NCI-H446 treated with DMSO at 0.1 percent for 48 hours (cell line): ENCODE measurements around the gene UBE2F.
"Not testable (repeated sequence)": the region's sequence is repeated elsewhere in the genome, so short reads cannot be mapped to it uniquely, and the experiment has no call there.

ENCODE experiments used
- DNase-seq: peaks from one replicate; lab custom pipeline; 2025; lab: John Stamatoyannopoulos, UW

The UBE2F gene

GRCh38 chr2:238020816-238021215 is 54.0 kb downstream of the UBE2F start:
- DNase-seq = no peak

- no peak for DNase-seq
Observed at GRCh38 chr2:238021327-238021726, 54.5 kb downstream of the UBE2F start.

DNA sequence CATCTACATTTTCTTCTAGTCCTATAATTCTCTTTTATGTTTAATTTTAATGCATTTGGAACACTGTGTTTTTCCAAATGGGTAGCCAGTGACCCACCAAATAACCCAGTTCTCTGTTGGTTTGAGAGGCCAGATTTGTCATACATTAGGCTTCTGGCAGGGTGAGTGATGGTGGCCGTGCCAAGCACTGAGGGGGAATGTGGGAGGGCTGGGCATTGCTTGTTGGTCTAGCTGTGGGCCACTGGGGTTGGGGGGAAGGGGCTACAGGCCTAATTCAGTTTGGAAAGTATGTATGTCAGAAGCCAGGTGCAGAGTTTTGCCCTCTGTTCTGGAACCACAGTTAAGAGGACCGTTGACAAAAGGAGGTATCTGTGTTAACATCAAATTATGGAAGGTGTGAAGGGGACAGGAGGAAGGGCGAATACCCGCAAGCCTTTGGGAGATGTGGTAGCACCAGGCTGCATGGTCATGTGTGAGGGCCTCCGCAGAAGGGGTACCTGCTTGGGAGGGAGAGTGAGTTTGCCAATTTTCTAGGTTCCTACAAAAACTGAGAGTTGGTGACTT is 55.9 kb downstream of the UBE2F start:
- no peak for DNase-seq

GRCh38 chr2:238023608-238024007 is 56.8 kb downstream of the UBE2F start:
- DNase-seq = no peak

- no peak for DNase-seq
Observed at GRCh38 chr2:238024986-238025385, 58.2 kb downstream of the UBE2F start.

- no peak for DNase-seq
Observed at GRCh38 chr2:238025741-238026360, 59.0 kb downstream of the UBE2F start.

- no peak for DNase-seq
Observed at GRCh38 chr2:238027058-238027457, 60.2 kb downstream of the UBE2F start.

GRCh38 chr2:238027591-238028415 is 61.0 kb downstream of the UBE2F start:
- no peak for DNase-seq

- DNase-seq = no peak
Observed at GRCh38 chr2:238029853-238030252, 63.0 kb downstream of the UBE2F start.

GRCh38 chr2:238030422-238031155 is 63.8 kb downstream of the UBE2F start:
- no peak for DNase-seq

- no peak for DNase-seq
Observed at GRCh38 chr2:238031751-238032150, 64.9 kb downstream of the UBE2F start.

- no peak for DNase-seq
Observed at GRCh38 chr2:238032755-238033337, 66.0 kb downstream of the UBE2F start.

DNA sequence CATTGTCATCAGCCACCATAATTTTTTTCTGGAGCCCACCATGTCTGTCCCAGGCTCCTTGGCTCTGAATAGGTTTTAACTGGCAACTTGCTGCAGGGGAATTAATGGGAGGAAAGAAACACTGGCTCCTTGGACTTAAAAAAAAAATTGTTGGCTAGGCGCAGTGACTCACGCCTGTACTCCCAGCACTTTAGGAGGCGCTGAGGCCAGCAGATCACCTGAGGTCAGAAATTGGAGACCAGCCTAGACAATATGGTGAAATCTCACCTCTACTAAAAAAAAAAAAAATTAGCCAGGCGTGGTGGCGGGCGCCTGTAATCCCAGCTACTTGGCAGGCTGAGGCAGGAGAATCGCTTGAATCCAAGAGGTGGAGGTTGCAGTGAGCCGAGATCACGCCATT is 67.2 kb downstream of the UBE2F start:
- DNase-seq = not testable (repeated sequence)

DNA sequence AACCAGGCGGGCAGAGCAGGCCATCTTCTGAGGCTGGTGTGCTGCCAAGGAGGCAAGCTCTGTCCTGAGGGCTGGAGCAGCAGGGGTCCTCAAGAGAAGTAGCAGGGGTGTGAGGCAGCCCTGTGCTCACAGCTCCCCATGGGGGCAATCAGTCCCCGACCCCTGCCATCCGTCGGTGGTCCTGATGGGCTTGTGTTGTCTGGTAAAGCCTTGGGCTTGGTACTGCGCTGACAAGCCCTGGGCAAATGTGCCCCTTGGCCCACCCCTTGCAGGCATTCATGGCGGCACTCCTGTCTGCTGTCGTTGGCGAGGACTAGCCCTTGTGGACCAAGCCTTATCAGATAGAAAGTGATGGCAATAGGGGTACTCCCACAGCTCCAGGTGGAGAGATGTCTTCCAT is 71.4 kb downstream of the UBE2F start:
- DNase-seq = no peak

DNA sequence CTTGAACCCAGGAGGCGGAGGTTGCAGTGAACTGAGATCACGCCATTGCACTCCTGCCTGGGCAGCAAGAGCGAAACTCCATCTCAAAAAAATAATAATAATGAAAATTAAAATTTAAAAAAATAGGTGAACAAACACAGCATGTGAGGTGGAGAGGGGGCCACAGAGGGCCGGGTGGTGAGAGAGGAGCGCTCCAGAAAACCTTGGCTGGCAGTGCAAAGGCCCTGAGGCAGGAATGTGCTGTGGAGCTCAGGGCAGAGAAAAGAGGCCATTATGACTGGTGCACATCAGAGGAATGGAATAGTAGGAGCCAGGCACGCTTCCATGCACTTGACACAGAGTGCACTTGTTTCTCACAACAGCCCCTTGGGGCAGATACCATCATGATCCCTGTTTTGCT is 72.3 kb downstream of the UBE2F start:
- DNase-seq = no peak

GRCh38 chr2:238039985-238040384 is 73.2 kb downstream of the UBE2F start:
- DNase-seq = no peak

DNA sequence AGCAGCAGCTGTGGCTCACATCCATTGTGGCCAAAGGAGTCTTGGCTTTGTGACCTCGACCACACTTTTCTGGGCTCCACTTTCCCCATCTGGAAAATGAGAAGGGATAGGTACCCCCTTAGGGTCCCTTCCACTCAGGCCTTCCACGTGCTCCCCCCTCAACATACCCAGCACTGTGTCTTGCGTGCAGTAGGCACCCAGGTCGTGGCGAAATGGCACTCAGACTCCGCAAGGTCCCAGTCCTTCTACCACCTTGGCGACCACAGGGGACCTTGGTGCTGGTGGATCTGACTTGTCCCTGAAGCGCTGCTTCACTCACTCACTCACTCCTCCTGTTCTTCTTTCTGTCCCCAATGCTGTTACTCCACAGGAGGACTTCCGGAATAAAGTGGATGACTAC is 74.1 kb downstream of the UBE2F start:
- no peak for DNase-seq

GRCh38 chr2:238042090-238042489 is 75.3 kb downstream of the UBE2F start:
- DNase-seq = no peak

DNA sequence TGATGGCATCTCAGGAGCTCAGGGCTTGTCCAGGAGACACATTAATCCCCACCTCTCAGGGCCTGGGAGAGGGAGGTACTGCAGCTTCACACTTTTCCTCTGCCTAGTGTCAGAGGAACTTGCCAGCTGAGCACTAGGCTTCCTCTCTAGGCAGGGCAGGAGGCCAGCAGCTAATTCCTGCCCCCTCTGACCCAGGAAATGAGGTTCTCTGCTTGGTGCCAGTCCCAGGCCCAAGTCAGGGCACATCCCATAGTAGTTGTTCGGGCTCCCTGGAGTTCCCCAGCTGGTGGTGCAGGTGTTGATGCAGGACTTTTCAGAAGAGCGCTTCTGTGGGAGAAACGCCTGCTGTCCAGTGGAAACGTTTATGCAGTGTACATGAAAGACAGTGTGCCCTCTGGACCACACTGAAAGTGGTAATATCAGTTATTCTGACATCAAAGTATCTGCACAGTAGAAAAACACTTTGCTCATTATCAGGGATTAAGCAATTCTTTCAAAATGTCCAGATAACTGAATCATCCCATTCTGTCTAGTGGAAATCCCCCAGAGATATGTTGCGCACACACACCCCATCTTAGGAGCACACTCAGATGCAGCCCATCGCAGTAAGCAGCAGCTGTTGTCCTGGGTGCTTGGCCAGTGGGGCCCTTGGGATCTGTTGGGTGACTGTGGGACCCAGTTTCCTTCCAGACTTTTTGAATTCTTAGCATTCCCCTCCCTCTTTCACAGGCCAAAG is 76.2 kb downstream of the UBE2F start:
- no peak for DNase-seq

DNA sequence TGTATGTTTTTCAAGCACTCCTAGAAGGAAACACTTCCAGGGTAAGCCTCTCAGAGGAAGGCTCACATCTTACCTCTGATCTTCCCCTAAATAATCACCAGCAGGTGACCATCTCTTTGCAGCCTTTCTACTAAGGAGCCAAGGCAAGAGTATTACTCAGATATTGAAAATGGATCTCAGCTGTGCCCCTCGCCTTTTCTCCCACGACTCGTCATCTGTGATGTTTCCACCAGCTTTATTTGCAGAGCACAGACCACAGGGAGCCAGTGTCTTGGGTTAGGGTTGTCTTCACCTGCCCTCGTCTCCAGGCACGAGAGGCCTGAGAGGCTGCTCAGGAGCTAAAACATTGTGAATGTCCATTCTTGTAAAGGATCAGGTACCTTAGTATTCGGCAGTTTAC is 77.0 kb downstream of the UBE2F start:
- no peak for DNase-seq

GRCh38 chr2:238045575-238045974 is 78.8 kb downstream of the UBE2F start:
- no peak for DNase-seq
